NCI-H1694 (cell line): ENCODE results near the gene LSM14B.

Experiments used
- DNase-seq: peaks from one replicate; lab custom pipeline; 2025; lab: John Stamatoyannopoulos, UW

LSM14B gene

GRCh38 chr20:62163986-62164762 is 41.9 kb downstream of the LSM14B start:
- no peak for DNase-seq

- DNase-seq, result no peak
Observed at GRCh38 chr20:62164879-62165761, 42.8 kb downstream of the LSM14B start.

GRCh38 chr20:62165762-62166399 is 43.6 kb downstream of the LSM14B start:
- DNase-seq, result no peak

GRCh38 chr20:62167474-62167873 is 45.2 kb downstream of the LSM14B start:
- DNase-seq, result no peak

- no peak for DNase-seq
Observed at GRCh38 chr20:62168061-62168460, 45.8 kb downstream of the LSM14B start.

- no peak for DNase-seq
Observed at GRCh38 chr20:62168890-62169435, 46.7 kb downstream of the LSM14B start.

- DNase-seq, result no peak
Observed at GRCh38 chr20:62170536-62170935, 48.3 kb downstream of the LSM14B start.

- no peak for DNase-seq
Observed at GRCh38 chr20:62171245-62171644, 49.0 kb downstream of the LSM14B start.

GRCh38 chr20:62172666-62173065 is 50.4 kb downstream of the LSM14B start:
- no peak for DNase-seq

GRCh38 chr20:62174021-62174804 is 51.9 kb downstream of the LSM14B start:
- DNase-seq, result no peak

- no peak for DNase-seq
Observed at GRCh38 chr20:62174870-62175624, 52.8 kb downstream of the LSM14B start.

- no peak for DNase-seq
Observed at GRCh38 chr20:62175711-62176110, 53.4 kb downstream of the LSM14B start.

GRCh38 chr20:62176866-62177265 is 54.6 kb downstream of the LSM14B start:
- DNase-seq, result no peak

GRCh38 chr20:62177307-62177706 is 55.0 kb downstream of the LSM14B start:
- DNase-seq, result no peak

- DNase-seq, result peak; percentile 13
Observed at GRCh38 chr20:62178316-62179161, 56.3 kb downstream of the LSM14B start.

GRCh38 chr20:62179162-62179504 is 56.9 kb downstream of the LSM14B start:
- no peak for DNase-seq

- DNase-seq, result no peak
Observed at GRCh38 chr20:62181808-62182207, 59.5 kb downstream of the LSM14B start.

- peak; percentile 82 for DNase-seq
Observed at GRCh38 chr20:62182469-62183425, 60.5 kb downstream of the LSM14B start, which contains the start of gene MTG2. Gene MTG2, plus strand, starts transcription at chr20:62183028. Its CDS starts 10,393 bp downstream, at chr20:62193421.
